Activated T-helper 2 cell treated with anti-CD3 and anti-CD28 coated beads, Interferon-gamma antibody, Interleukin-2, Interleukin-4, amounts not matched to agents 10 μg/mL and 5 μg/mL and 100 μg/mL, durations not matched to agents 14 hours and 24 hours and 36 hours (primary cell): ENCODE results near the gene GALM. TPM values are rescaled to one million over a fixed set of nuclear protein-coding genes. Genes with fewer than 3 reads are reported as not detected.

Experiments used
- DNase-seq: peaks from one replicate; pipeline ENCODE4 v3.0.0; 2021; ENCODE audit warnings: low spot score
- H3K27ac Mint-ChIP-seq: one replicate; pipeline ENCODE4 v1.8.0; 2021; ENCODE audit warnings: mixed read lengths
- H3K27me3 Mint-ChIP-seq: one replicate; pipeline ENCODE4 v1.8.0; 2021; ENCODE audit warnings: low read depth, mixed read lengths
- H3K36me3 Mint-ChIP-seq: one replicate; pipeline ENCODE4 v1.8.0; 2021; ENCODE audit warnings: low read depth, mixed read lengths
- H3K4me1 Mint-ChIP-seq: one replicate; pipeline ENCODE4 v1.8.0; 2021; ENCODE audit warnings: low read depth, mixed read lengths
- H3K4me3 Mint-ChIP-seq: one replicate; pipeline ENCODE4 v1.8.0; 2021; ENCODE audit warnings: low read depth, mild to moderate bottlenecking, moderate library complexity, mixed read lengths
- H3K9me3 Mint-ChIP-seq: one replicate; pipeline ENCODE4 v1.8.0; 2021; ENCODE audit warnings: mixed read lengths
- intact Hi-C: fragments of 100-400 bp; cut with micrococcal nuclease; formaldehyde crosslinking; loops from one replicate; pipeline ENCODE4 v1.15.1; 2023
- total RNA-seq: library from RNA; stranded (reverse); gene quantifications from 2 replicates; pipeline ENCODE4 v1.2.3, GENCODE V29; 2022

The GALM gene
- 42.1 and 43.0 TPM in 2 replicates for total RNA-seq

GRCh38 chr2:38665854-38666555, at the start of gene GALM:
GALM (plus strand) TSS chr2:38666114; CDS start chr2:38666162, 48 bp downstream.
- Mint-ChIP-seq H3K4me1 (peaks cover 64% of the 10 kb centered on the region), H3K9me3 (no peaks in the 10 kb centered on the region), H3K27ac (peak within 1 kb of the TSS; percentile 96), H3K27me3 (no peaks in the 10 kb centered on the region), H3K36me3 (peaks cover 34% of the 10 kb centered on the region), H3K4me3 (peak within 1 kb of the TSS; percentile 88)
- peak; percentile 51 for DNase-seq
- intact Hi-C loops, result loop anchor here (1.0 to 10.0 kb wide), 2 partner anchors 57 to 1291 kb away; no protein-coding TSS in a partner anchor

- peaks cover 68% of the 10 kb centered on the region for H3K4me1 Mint-ChIP-seq
- H3K36me3 Mint-ChIP-seq, result no peaks in the 10 kb centered on the region
- H3K27me3 Mint-ChIP-seq, result no peaks in the 10 kb centered on the region
- no peaks in the 10 kb centered on the region for H3K9me3 Mint-ChIP-seq
- intact Hi-C loops, result no loop called here
- H3K27ac Mint-ChIP-seq, result no peak overlapping the region
- no peak overlapping the region for H3K4me3 Mint-ChIP-seq
- DNase-seq, result no peak
Measured at GRCh38 chr2:38617301-38617700, 48.6 kb upstream of the GALM start.

GRCh38 chr2:38619458-38620164, 46.3 kb upstream of the GALM start:
- H3K4me1 Mint-ChIP-seq, result peaks cover 53% of the 10 kb centered on the region
- H3K27me3 Mint-ChIP-seq, result no peaks in the 10 kb centered on the region
- intact Hi-C loops, result loop anchor here (2.0 kb wide), 1 partner anchor 15 kb away; no protein-coding TSS in a partner anchor

DNA sequence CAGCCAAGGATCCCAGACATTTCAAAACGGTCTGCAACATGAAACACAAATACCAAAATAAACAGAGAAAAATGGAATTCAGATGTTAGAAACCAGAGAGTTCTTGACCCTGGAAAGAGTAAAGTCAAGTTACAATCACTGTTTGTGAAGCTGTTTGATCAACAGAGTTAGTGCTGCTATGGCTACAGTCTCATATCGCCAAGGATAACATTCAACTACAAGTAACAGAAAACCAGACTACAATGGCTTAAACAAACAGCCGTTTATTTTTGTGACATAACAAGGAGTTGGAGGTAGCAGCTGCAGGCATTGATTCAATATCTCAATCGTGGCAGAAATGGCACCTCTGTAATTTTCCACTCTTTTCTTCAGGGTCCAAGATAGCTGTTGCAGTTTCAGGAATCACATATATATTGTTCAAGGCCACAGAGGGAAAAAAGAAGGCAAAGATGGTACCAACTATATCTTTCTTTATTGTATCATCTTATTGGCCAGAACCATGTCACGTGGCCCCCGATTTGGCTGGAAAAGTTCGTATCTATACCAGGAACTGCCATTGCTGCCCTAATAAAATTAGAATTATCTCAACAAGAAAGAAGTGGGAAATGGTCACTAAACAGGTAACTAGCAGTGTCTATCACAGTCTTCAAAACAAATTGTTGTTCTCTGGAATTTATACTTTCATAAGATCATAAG, 45.5 kb upstream of the GALM start:
- intact Hi-C loops, result no loop called here
- no peak for DNase-seq
- Mint-ChIP-seq H3K27me3 (no peaks in the 10 kb centered on the region), H3K4me3 (no peak overlapping the region), H3K9me3 (no peaks in the 10 kb centered on the region), H3K27ac (no peak overlapping the region), H3K36me3 (no peaks in the 10 kb centered on the region), H3K4me1 (peaks cover 51% of the 10 kb centered on the region)

More at GRCh38 chr2:38619458-38620164, 46.3 kb upstream of the GALM start:
- no peak for DNase-seq
- Mint-ChIP-seq H3K36me3 (no peaks in the 10 kb centered on the region), H3K9me3 (no peaks in the 10 kb centered on the region), H3K27ac (peak overlapping the region; percentile 19), H3K4me3 (no peak overlapping the region)

DNA sequence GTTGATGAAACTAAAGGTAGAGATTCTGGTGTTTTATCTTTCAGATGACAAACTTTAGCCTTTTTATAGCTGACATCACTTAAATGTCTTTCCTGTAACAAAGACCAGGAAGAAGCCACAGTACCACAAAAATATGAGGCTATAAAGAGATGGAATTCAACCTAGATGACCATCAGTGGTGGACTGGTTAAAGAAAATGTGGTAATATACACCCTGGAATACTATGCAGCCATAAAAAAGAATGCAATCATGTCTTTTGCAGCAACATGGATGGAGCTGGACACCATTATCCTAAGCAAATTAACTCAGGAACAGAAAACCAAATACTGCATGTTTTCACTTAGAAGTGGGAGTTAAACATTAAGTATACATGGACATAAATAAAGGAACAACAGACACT, 44.9 kb upstream of the GALM start:
- Mint-ChIP-seq H3K27ac (no peak overlapping the region), H3K4me1 (peaks cover 50% of the 10 kb centered on the region), H3K9me3 (no peaks in the 10 kb centered on the region), H3K36me3 (no peaks in the 10 kb centered on the region), H3K4me3 (no peak overlapping the region), H3K27me3 (no peaks in the 10 kb centered on the region)
- DNase-seq, result no peak
- intact Hi-C loops, result no loop called here

GRCh38 chr2:38622210-38622609, 43.7 kb upstream of the GALM start:
- H3K27me3 Mint-ChIP-seq, result no peaks in the 10 kb centered on the region
- H3K4me1 Mint-ChIP-seq, result peaks cover 53% of the 10 kb centered on the region
- H3K27ac Mint-ChIP-seq, result no peak overlapping the region
- no peak for DNase-seq
- H3K9me3 Mint-ChIP-seq, result no peaks in the 10 kb centered on the region
- intact Hi-C loops, result no loop called here
- no peak overlapping the region for H3K4me3 Mint-ChIP-seq
- no peaks in the 10 kb centered on the region for H3K36me3 Mint-ChIP-seq

DNA sequence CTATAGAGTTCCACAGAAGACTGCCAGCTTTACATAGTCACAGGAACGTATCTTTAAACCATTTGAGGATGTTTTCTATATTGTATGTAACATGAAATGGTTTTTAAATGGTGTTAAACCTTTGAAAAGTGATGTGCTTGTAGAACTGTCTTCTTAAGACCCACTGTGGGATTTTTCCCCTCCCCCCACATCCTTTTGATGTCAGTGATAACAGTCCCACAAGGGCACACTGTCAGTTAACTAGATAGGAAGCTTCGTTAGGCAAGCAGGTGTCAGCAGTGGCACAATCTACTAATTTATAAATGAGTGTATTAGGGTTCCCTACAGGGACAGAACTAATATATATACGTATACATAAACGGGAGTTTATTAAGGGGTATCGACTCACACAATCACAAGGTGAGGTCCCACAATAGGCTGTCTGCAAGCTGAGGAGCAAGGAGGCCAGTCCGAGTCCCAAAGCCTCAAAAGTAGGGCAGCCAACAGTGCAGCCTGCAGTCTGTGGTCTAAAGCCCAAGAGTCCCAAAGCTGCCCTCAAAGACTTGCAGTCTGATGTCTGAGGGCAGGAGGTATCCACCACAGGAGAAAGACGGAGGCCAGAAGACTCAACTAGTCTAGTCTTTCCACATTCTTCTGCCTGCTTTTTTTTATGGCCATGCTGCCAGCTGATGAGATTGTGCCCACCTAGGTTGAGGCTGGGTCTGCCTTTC, 39.4 kb upstream of the GALM start:
- Mint-ChIP-seq H3K36me3 (peaks cover 7% of the 10 kb centered on the region), H3K27me3 (no peaks in the 10 kb centered on the region), H3K4me1 (peaks cover 41% of the 10 kb centered on the region), H3K27ac (peak overlapping the region; percentile 36), H3K9me3 (peaks cover 9% of the 10 kb centered on the region), H3K4me3 (no peak overlapping the region)
- DNase-seq, result peak; percentile 54
- intact Hi-C loops, result no loop called here

DNA sequence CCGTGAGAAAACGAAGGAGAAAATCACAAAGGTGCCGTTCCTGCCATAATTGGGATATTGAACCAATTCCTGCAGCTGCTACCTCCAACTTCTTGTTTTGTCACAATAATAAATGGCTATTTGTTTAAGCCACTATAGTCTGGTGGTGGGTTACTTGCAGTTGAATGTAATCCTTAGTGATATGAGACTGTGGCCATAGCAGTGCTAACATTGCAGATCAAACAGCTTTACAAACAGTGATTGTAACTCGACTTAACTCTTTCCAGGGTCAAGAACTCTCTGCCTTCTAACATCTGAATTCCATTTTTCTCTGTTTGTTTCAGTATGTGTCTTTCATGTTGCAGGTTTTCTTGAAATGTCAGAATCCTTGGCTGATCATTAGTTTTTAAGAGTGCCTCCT, 38.5 kb upstream of the GALM start:
- Mint-ChIP-seq H3K9me3 (peaks cover 9% of the 10 kb centered on the region), H3K27ac (no peak overlapping the region), H3K4me1 (peaks cover 37% of the 10 kb centered on the region), H3K27me3 (no peaks in the 10 kb centered on the region), H3K4me3 (no peak overlapping the region), H3K36me3 (peaks cover 7% of the 10 kb centered on the region)
- DNase-seq, result no peak
- intact Hi-C loops, result no loop called here

- DNase-seq, result no peak
- Mint-ChIP-seq H3K4me3 (no peak overlapping the region), H3K36me3 (peaks cover 7% of the 10 kb centered on the region), H3K9me3 (peaks cover 12% of the 10 kb centered on the region), H3K27ac (no peak overlapping the region), H3K4me1 (peaks cover 45% of the 10 kb centered on the region), H3K27me3 (no peaks in the 10 kb centered on the region)
- intact Hi-C loops, result no loop called here
Measured at GRCh38 chr2:38629684-38630083, 36.2 kb upstream of the GALM start.

GRCh38 chr2:38631976-38632375, 33.9 kb upstream of the GALM start:
- Mint-ChIP-seq H3K36me3 (peaks cover 11% of the 10 kb centered on the region), H3K27ac (no peak overlapping the region), H3K27me3 (no peaks in the 10 kb centered on the region), H3K4me3 (no peak overlapping the region), H3K4me1 (peaks cover 45% of the 10 kb centered on the region), H3K9me3 (peaks cover 16% of the 10 kb centered on the region)
- intact Hi-C loops, result no loop called here
- DNase-seq, result no peak

DNA sequence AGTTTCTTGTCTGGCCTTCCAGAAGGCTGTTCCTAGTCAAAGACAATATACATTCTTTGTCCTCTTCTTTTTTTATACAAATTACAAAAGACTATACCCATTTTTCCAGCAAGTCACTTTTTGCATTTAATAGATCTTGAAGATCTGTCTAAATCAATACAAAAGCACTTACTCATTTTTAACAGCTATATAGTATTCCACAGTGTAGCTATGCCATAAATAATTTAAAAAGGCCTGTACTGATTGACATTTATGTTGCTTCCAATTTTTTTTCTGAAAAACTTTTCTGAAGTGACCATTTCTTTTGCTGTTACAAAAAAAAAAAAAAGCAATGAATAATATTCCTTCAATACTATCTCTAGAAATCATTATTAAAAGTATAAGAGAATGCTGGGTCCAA, 32.9 kb upstream of the GALM start:
- Mint-ChIP-seq H3K36me3 (peaks cover 12% of the 10 kb centered on the region), H3K4me1 (peaks cover 38% of the 10 kb centered on the region), H3K9me3 (peaks cover 17% of the 10 kb centered on the region), H3K4me3 (no peak overlapping the region), H3K27me3 (no peaks in the 10 kb centered on the region), H3K27ac (no peak overlapping the region)
- intact Hi-C loops, result no loop called here
- no peak for DNase-seq

- peak overlapping the region; percentile 15 for H3K27ac Mint-ChIP-seq
- peak overlapping the region; percentile 2 for H3K4me3 Mint-ChIP-seq
- no peak for DNase-seq
- peaks cover 45% of the 10 kb centered on the region for H3K4me1 Mint-ChIP-seq
- H3K27me3 Mint-ChIP-seq, result no peaks in the 10 kb centered on the region
- H3K9me3 Mint-ChIP-seq, result peaks cover 17% of the 10 kb centered on the region
- intact Hi-C loops, result loop anchor here (1.0 to 2.0 kb wide), 4 partner anchors 15 to 33 kb away; no protein-coding TSS in a partner anchor
- peaks cover 12% of the 10 kb centered on the region for H3K36me3 Mint-ChIP-seq
Measured at GRCh38 chr2:38633895-38634294, 32.0 kb upstream of the GALM start.
